OCI-LY1 (cell line): ENCODE measurements around the gene ANKRD24.

Experiments
- EZH2 ChIP-seq: fragments of 200-600 bp; sonication (generic), shearing (Covaris generic); IDR thresholded peaks from 2 replicates; pipeline ENCODE4 v1.8.0; 2017; ENCODE audit warnings: borderline replicate concordance, mixed run types, mild to moderate bottlenecking, antibody characterized with exemption, low read length, moderate library complexity, mixed read lengths
- TF ChIP-seq, protein P1 (sequence below): fragments of 200-600 bp; sonication (generic), shearing (Covaris generic); IDR thresholded peaks from 2 replicates; pipeline ENCODE4 v1.5.1; 2017; ENCODE audit warnings: mild to moderate bottlenecking, antibody characterized with exemption, low read length, moderate library complexity, mixed read lengths

GRCh38 chr19:4238831-4239230 is 56.3 kb downstream of the ANKRD24 start:
- TF ChIP-seq, protein P1, sequence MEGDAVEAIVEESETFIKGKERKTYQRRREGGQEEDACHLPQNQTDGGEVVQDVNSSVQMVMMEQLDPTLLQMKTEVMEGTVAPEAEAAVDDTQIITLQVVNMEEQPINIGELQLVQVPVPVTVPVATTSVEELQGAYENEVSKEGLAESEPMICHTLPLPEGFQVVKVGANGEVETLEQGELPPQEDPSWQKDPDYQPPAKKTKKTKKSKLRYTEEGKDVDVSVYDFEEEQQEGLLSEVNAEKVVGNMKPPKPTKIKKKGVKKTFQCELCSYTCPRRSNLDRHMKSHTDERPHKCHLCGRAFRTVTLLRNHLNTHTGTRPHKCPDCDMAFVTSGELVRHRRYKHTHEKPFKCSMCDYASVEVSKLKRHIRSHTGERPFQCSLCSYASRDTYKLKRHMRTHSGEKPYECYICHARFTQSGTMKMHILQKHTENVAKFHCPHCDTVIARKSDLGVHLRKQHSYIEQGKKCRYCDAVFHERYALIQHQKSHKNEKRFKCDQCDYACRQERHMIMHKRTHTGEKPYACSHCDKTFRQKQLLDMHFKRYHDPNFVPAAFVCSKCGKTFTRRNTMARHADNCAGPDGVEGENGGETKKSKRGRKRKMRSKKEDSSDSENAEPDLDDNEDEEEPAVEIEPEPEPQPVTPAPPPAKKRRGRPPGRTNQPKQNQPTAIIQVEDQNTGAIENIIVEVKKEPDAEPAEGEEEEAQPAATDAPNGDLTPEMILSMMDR = no peak
- no peak for TF ChIP-seq EZH2
